ENCODE measurements around the gene SYCP3. TPM values are rescaled to one million over a fixed set of nuclear protein-coding genes. Genes with fewer than 3 reads are reported as not detected.
A peak's percentile ranks its signal among the peaks of the same experiment; 100 is the strongest.

The SYCP3 gene
- total and polyA plus RNA-seq, 2 experiments from 2014 or later, result 0.07 to 1.2 TPM

DNA sequence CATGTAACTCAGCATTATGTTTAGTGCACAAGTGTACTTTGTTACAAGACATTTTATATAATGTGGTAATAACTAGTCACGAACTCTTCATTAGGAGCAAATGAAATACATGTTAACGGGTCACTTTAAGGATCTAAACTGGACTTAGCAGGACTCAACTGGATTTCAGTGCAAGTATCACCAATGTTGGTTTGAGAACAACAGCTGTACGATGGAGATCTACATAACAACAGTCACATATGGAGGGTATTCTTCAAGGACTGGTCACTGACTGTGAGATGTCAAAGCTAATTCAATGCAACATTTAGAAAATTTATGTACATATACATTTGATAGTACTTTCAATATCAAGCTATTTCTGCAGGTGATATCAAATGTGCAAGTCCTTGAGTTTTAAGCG is 22.5 kb upstream of the SYCP3 start:
- H3K27me3 ChIP-seq, result no peaks in the 10 kb centered on the region
- no peaks in the 10 kb centered on the region for H4K20me1 ChIP-seq (ENCODE audit: insufficient read depth, poor library complexity, severe bottlenecking)
- no peaks in the 10 kb centered on the region for H3K36me3 ChIP-seq (replicated peaks; ENCODE audit: insufficient read depth, low read depth)
- no peaks in the 10 kb centered on the region for H3K79me2 ChIP-seq
- TF ChIP-seq, protein P1, sequence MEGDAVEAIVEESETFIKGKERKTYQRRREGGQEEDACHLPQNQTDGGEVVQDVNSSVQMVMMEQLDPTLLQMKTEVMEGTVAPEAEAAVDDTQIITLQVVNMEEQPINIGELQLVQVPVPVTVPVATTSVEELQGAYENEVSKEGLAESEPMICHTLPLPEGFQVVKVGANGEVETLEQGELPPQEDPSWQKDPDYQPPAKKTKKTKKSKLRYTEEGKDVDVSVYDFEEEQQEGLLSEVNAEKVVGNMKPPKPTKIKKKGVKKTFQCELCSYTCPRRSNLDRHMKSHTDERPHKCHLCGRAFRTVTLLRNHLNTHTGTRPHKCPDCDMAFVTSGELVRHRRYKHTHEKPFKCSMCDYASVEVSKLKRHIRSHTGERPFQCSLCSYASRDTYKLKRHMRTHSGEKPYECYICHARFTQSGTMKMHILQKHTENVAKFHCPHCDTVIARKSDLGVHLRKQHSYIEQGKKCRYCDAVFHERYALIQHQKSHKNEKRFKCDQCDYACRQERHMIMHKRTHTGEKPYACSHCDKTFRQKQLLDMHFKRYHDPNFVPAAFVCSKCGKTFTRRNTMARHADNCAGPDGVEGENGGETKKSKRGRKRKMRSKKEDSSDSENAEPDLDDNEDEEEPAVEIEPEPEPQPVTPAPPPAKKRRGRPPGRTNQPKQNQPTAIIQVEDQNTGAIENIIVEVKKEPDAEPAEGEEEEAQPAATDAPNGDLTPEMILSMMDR (IDR thresholded peaks at IDR 0.05; ENCODE audit: poor library complexity), result no peak
- TF ChIP-seq EZH2 (IDR thresholded peaks at IDR 0.05; ENCODE audit: borderline replicate concordance), result no peak
- TF ChIP-seq EZH2phosphoT487 (IDR thresholded peaks at IDR 0.05; ENCODE audit: low read depth, severe bottlenecking, unreplicated experiment), result no peak
- no peaks in the 10 kb centered on the region for H3K9me2 ChIP-seq (replicated peaks; ENCODE audit: insufficient read depth)
- no peak overlapping the region for H3K27ac ChIP-seq
- H3K4me1 ChIP-seq (ENCODE audit: insufficient read depth), result no peaks in the 10 kb centered on the region
- no peak for DNase-seq (ENCODE audit: low spot score)
- H3K9me3 ChIP-seq (ENCODE audit: low read depth), result no peaks in the 10 kb centered on the region
- WGBS (ENCODE audit: low lambda C conversion rate, missing lambda C conversion rate), result 95% methylated on average over 4 of the region's 4 CpGs
- no peak overlapping the region for H2AFZ ChIP-seq
- no peak overlapping the region for H3K4me2 ChIP-seq
- H3K4me3 ChIP-seq, result no peak overlapping the region

DNA sequence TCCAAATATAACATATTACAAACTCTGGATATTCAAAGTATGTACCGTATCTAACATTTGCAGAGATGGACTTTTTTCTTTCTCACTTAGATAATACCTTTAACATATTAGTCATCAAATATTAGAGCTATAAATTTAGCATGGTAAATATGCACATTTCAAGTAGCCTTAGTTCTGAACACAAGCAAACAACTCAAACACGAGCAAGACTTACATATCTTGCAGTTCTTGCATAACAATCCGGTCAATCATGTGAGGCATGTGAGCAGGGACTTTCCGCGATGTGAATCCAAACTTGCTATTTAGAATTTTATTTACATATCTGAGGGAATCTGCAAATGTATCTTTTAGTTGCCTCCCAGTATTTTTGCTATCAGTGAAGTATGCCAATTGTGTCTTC is 22.1 kb upstream of the SYCP3 start:
- Histone ChIP-seq H3K4me2 (no peak overlapping the region), H3K79me2 (no peaks in the 10 kb centered on the region), H3K27me3 (no peaks in the 10 kb centered on the region), H3K4me3 (no peak overlapping the region), H3K36me3 (replicated peaks; ENCODE audit: insufficient read depth, low read depth) (no peaks in the 10 kb centered on the region), H2AFZ (no peak overlapping the region), H3K9me3 (ENCODE audit: low read depth) (no peaks in the 10 kb centered on the region), H3K4me1 (ENCODE audit: insufficient read depth) (no peaks in the 10 kb centered on the region), H4K20me1 (ENCODE audit: insufficient read depth, poor library complexity, severe bottlenecking) (no peaks in the 10 kb centered on the region), H3K27ac (no peak overlapping the region), H3K9me2 (replicated peaks; ENCODE audit: insufficient read depth) (no peaks in the 10 kb centered on the region)
- DNase-seq (ENCODE audit: low spot score), result no peak
- TF ChIP-seq EZH2phosphoT487 (IDR thresholded peaks at IDR 0.05; ENCODE audit: low read depth, severe bottlenecking, unreplicated experiment), result no peak
- no peak for TF ChIP-seq EZH2 (IDR thresholded peaks at IDR 0.05; ENCODE audit: borderline replicate concordance)
- TF ChIP-seq, protein P1 (IDR thresholded peaks at IDR 0.05; ENCODE audit: poor library complexity), result no peak
- WGBS (ENCODE audit: low lambda C conversion rate, missing lambda C conversion rate), result 88% methylated on average over 5 of the region's 5 CpGs

DNA sequence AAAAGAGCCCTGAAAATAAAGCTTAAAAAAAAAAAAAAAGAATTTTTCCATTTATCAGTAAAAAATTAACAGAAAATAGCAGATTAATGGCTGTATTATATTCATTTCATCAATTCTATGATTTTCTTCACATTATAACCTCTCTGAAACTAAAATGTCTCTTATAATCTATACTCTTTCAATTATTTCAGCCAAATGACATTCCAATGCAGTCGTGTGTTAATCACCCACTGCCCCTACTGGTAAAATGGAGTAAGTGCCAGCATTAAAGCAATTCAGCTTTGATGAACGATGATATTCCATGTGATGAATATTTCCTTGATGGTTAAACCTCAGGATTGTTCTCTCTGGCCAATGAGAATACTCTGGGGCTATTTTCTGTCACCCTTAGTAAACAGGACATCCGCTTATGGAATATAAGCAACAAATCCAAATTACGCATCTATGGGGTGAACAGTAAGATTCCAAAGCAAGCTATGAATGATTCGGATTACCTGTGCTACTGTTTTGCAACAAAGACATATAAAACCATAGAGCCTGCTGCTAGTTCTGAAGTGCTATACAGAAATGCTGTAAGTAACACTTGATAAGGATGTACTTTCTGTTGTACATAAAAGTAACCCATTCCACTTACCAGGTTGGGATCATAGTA is 20.3 kb upstream of the SYCP3 start:
- Histone ChIP-seq H3K9me3 (ENCODE audit: low read depth) (no peaks in the 10 kb centered on the region), H3K4me2 (no peak overlapping the region), H3K4me3 (no peak overlapping the region), H3K27ac (no peak overlapping the region), H3K79me2 (no peaks in the 10 kb centered on the region), H4K20me1 (ENCODE audit: insufficient read depth, poor library complexity, severe bottlenecking) (no peaks in the 10 kb centered on the region), H2AFZ (no peak overlapping the region), H3K27me3 (no peaks in the 10 kb centered on the region), H3K4me1 (ENCODE audit: insufficient read depth) (no peaks in the 10 kb centered on the region), H3K9me2 (replicated peaks; ENCODE audit: insufficient read depth) (no peaks in the 10 kb centered on the region), H3K36me3 (replicated peaks; ENCODE audit: insufficient read depth, low read depth) (no peaks in the 10 kb centered on the region)
- WGBS (ENCODE audit: low lambda C conversion rate, missing lambda C conversion rate), result 80% methylated on average over 5 of the region's 5 CpGs
- DNase-seq (ENCODE audit: low spot score), result peak; percentile 33
- TF ChIP-seq, protein P1 (IDR thresholded peaks at IDR 0.05; ENCODE audit: poor library complexity), result peak; percentile 63
- no peak for TF ChIP-seq EZH2phosphoT487 (IDR thresholded peaks at IDR 0.05; ENCODE audit: low read depth, severe bottlenecking, unreplicated experiment)
- TF ChIP-seq EZH2 (IDR thresholded peaks at IDR 0.05; ENCODE audit: borderline replicate concordance), result no peak

Measured in hepatocyte (in vitro differentiated cells).